Suppressor macrophage (primary cell): ENCODE measurements around the gene MNAT1.
"Not testable (repeated sequence)": the region's sequence is repeated elsewhere in the genome, so short reads cannot be mapped to it uniquely, and the experiment has no call there.

Source experiments
- DNase-seq, 4 experiments: peaks; one replicate each; pipeline ENCODE4 v3.0.0-alpha.2; 2020 to 2022

The MNAT1 gene

DNA sequence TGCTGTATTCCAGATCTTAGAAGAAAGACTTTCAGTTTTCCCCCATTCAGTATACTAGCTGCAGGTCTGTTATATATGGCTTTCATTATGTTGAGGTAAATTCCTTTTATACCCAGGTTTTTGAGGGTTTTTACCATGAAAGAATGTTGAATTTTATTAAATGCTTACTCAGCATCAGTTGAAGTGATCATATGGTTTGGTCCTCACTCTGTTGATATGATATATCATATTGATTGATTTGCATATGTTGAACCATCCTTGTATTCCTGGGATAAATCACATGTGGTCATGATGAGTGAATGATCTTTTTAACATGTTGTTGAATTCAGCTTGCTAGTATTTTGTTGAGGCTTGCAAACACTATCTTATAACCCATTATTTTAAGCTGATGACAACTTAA lies 149.6 kb downstream of the MNAT1 start:
- no peak for DNase-seq

DNA sequence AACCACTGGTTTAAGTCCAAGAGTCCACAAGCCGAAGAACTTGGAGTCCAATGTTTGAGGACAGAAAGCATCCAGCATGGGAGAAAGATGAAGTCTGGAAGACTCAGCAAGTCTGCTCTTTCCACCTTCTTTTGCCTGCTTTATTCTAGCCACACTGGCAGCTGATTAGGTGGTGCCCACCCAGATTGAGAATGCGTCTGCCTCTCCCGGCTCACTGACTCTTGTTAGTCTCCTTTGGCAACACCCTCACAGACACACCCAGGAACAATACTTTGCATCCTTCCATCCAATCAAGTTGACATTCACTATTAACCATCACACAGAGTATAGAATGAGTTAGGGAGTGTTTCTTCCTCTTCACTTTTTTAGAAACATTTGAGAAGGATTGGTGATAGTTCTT lies 156.1 kb downstream of the MNAT1 start:
- DNase-seq, result not testable (repeated sequence)

DNA sequence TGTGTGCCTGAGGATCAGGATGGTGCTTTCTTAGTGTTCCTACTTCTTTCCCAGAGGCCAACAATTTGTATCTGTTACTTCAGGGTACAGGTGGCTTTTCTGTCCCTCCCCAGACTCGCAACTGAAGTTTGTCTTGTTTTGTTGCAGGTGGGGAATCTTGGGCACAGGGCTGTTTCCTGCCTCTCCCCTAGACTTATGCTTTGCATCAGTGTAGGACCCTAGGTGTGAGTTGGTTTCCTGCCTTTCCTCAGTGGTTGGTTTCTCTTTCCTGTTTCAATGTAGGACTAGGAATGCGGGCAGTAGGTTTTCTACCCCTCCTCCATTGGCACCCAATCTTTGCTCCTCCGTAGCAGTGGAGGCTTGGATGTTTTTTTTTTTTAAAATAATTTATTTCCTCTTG lies 159.3 kb downstream of the MNAT1 start:
- DNase-seq, result no peak

DNA sequence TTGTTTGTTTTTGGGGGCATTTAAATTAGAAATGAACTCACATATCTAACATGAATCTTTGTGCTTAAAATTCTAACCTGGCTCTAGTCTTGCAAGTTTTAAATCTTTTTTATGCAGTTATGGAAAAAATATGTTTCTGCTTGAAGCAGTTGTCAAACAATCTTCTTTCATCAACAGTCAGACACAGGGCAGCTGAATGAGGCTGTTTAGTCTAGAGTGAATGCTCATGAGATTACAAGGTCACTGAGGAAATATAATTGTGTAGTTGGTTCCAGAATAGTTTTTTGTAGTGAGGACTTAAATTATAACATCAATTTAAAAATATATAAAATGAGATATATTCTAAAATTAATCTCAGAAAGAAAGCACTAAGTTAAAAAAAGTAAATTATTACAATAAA lies 169.8 kb downstream of the MNAT1 start:
- no peak for DNase-seq

DNA sequence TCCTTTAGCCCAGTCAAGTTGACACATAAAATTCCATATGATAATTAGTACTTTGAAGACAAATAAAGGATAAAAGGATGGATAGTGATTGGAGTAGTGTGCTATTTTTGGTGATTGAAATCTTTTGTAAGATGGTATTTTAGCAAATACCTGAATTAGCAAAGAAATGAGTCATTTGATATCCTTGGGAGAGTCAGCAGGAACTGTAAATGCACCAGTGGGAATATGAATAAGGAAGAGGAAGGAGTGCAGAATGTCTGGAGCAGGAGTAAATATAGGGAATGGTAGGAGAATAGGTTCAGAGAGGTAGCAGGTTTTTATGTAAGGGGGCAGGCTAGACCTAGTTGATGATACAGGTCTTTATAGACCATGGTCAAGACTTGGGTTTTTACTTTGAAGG lies 171.4 kb downstream of the MNAT1 start:
- DNase-seq, result no peak

DNA sequence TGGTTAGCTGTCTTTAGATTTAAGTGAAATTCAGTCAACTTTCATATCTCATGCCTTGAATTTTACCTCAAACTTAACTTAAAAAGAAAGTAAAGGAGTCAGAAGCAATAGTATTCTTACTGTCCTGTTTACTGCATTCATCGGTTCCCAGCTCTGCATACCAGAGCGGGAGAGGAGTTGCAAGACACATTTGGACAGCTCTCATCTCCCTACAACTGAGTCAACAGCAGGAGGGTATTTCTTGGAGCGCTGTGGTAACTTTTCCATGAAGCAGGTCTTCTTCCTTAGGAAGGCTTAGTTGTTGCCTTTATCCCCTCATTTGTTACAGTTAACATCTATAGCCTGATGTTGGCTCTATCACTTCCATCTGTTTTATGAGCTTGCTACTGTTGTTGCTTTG lies 181.2 kb downstream of the MNAT1 start:
- no peak for DNase-seq

DNA sequence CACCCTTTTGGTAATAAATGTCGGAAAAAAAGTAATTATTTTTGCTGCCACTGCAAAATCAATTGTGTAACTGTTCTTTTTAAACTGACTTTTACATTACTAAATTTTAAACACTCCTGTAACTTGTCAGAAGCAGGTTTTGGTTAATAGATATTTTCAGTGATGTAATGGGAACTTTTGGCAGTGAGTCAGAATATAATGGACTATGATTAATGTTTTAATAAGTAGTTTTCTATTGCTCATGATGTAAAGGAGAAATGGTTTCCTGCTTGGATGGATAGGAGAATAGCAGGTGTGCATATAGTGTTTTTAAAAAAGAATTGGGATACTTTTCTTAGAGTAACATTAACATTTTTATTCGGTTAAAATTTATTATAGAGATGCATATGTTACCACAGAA lies 187.5 kb downstream of the MNAT1 start:
- no peak for DNase-seq

DNA sequence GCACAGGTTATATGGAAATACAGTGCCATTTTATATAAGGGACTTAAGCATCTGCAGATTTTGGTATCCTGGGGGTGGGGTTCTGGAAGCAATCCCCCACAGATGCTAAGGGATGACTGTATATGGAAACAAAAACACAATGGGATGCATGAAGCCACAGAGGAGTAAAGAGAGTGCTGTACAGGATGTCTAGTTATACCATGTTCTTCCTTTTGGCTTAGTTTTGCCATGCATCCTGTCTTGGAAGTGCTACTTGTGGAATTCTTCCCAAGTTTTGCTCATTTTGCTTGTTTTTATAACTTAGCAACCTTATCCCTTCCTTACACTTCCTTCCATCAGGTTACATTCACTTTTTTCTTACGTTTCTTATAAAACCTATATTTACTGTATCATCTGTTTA lies 190.7 kb downstream of the MNAT1 start:
- no peak for DNase-seq

DNA sequence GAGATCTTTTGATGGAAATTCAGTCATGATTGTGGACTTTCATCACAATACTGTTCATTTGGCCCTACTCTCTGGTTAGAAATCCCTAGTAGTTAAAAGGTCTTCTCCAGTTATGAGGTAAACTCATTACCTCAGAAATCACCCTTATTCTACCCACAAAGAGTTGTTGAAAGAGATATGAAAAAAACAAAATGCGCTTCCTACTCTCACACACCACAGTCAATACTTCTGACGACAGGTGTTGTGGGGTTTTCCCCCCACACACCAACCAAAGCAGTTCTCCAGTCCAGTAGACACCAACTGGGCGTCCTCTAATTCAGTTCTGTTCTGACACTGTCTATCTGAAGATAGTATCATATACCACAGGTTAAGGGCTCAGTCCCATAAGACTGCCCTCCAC lies 191.4 kb downstream of the MNAT1 start:
- no peak for DNase-seq

DNA sequence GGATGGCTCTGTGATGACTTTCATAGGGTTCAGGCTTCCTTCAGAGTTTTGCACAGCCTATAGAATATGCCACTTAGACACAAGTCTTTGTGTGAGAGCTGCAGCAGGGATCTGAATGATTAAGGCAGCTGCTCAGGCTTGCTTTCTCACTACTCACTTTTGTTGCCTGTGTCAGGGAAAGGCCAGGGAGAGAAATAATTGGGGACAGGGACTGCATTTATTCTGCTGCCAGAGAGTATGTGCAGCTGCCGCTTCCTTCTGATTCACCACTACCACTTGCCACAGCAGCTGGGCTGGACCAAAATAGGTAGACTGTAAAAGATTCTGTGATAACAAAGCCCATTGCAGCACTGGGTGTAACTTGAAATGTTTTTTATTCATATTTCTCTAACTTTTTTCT lies 196.7 kb downstream of the MNAT1 start:
- no peak for DNase-seq

DNA sequence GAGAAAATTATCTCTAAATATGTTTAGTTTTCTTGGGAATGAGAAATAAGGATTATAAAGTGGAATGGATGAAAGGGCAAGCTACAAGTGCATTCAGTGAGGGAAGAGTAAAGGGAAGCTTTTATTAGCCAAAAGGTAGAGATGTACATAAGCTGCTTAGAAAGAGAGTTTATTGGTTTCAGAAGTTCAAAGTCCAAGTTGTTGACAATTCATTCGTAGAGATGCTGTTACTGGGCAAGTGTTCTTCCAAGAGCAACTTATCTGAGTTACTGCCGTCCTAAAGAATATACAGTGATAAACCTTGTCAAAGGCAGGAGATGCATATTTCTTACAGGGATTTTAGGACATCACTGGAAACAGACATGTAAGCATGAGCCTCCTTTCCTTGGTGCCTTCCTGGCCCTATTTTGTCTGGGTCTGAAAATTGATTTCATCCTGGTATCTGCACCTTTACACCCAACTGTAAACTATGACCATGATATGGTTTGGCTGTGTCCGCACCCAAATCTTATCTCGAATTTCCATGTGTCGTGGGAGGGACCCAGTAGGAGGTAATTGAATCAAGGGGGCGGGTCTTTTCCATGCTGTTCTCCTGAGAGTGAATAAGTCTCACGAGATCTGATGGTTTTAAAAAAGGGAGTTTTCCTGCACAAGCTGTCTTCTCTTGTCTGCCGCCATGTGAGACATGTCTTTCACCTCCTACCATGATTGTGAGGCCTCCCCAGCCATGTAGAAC lies 199.5 kb downstream of the MNAT1 start:
- DNase-seq, result no peak

DNA sequence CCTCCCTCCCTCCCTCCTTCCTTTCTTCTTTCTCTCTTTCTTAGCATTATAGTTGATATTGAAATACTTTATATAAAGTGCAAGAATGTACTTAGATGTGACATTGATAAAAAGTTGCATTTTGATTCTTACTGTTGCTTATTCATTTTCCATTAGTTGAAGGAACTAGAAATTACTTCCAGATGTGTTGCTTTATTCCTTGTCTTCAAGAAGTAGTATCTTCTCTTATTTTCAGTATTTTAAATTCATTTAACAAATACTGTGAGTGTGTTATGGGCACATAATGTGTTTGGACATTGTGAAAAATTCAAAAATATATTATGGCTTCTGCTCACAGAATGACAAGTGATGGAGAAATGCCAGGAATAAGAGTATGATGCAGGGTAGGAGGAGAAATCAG lies 200.8 kb downstream of the MNAT1 start:
- no peak for DNase-seq

DNA sequence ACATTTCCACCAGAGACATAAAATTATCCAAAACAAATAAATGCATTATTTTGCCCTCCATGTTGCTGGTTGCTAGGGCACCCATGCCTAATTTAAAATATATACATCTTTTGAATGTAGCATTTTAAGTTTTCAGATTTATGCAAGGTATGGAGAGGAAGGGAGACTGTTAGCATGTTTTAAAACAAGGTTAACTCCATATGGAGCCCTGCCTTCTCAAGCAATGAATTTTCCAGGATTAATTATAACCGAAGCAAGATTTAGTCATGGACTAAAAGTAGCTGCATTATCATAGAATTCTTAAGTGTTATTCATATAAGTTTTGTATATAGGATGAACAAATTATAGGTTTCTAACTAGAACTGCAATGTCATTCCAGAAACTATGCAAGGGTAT lies 209.1 kb downstream of the MNAT1 start:
- no peak for DNase-seq

DNA sequence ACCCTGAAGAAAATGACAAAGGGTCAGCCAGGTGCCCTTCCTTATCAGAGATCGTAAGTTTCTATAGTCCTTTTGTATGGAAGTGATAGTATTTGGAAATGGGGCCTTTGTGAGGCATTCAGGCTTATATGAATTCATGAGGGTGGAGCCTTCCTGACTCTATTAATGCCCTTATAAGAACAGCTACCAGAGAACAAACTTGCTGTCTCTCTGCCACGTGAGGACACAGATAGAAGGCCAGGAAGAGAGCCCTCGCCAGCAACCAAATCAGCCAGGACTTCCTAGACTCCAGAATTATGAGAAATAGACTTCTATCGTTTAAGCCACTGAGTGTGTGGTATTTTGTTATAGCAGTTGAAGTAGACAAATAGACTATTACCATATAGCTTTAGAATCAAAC lies 209.6 kb downstream of the MNAT1 start:
- DNase-seq, result no peak

DNA sequence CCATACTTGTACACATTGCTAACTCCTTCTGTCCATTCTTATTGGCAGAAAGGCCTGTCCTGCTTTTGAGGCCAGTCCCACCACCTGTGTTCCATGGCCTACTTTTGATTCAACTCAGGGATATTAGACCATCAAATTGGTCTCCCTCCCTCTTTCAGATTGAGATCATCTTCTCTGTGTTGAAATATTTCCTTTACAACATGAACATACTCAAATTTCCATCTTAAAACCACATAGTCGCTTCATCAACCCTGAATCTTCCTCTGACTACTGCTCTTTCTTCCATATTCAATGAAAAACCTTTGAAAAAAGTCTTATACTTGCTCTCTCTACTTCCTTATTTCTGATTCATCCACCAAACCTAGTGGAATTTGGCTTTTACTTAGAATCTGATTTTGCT lies 211.4 kb downstream of the MNAT1 start:
- peak in 2 of 4 experiments; percentile 31 for DNase-seq

DNA sequence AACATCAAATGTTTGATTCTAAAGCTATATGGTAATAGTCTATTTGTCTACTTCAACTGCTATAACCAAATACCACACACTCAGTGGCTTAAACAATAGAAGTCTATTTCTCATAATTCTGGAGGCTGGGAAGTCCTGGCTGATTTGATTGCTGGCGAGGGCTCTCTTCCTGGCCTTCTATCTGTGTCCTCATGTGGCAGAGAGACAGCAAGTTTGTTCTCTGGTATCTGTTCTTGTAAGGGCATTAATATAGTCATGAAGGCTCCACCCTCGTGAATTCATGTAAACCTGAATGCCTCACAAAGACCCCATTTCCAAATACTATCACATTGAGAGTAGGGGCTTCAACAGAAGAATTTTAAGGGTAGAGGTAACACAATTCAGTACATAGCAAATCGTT lies 212.2 kb downstream of the MNAT1 start:
- DNase-seq, result no peak

DNA sequence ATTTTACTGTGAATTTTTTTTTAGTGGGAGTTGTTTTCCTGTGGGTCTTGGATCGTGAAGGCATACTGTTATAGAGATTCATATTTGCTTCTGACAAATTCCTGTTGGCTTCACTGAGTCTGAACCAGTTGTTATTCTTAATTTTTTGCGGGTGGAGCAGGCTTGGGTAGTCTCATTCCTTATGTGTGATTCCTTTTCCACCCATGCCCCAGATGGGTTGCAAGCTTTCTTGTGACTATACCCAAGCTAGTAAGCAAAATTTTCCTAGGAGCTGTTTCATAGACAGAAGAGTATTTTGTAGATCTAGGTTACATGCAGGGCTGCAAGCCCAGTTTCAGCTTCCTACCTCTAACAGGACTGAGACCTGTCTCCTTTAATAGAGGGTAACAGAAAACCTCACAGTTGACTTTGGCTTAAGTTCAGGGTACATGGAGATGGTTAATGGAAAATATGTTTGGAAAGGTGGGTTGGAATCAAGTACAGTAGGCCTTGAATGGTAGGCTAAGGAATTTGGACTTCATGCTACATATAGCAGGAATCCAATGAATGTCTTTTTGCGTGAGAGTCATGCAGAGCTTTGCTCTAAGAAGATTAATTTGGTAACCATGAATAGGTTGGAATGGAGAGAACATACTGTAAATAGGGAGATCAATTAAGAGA lies 217.3 kb downstream of the MNAT1 start:
- DNase-seq, result no peak

DNA sequence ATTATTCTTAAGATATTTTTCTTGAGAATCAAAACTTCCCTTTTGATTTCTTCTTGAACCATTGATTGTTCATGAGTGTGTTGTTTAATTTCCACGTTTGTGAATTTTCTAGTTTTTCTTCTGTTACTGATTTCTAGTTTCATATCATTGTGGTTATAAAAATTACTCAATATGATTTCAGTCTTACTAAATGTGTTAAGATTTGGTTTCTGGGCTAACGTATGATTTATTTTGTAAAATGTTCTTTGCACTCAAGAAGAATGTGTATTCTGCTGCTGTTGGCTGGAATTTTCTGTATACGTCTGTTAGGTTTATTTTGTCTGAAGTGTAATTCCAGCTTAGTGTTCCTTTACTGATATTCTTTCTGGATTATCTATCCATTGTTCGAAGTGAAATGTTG lies 221.6 kb downstream of the MNAT1 start:
- no peak for DNase-seq

DNA sequence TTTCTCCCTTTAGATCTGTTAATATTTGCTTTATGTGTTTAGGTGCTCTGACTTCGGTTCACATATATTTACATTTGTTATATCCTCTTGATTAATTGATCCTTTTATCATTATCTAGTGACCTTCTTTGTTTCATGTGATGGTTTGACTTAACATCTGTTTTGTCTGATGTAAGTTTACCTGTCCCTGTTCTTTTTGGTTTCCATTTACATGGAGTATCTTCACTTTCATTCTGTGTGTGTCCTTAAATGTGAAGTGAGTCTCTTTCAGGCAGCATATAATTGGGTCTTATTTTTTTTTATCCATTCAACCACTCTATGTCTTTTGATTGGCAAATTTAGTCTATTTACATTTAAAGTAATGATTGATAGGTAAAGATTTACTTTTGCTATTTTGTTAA lies 222.1 kb downstream of the MNAT1 start:
- DNase-seq, result no peak

DNA sequence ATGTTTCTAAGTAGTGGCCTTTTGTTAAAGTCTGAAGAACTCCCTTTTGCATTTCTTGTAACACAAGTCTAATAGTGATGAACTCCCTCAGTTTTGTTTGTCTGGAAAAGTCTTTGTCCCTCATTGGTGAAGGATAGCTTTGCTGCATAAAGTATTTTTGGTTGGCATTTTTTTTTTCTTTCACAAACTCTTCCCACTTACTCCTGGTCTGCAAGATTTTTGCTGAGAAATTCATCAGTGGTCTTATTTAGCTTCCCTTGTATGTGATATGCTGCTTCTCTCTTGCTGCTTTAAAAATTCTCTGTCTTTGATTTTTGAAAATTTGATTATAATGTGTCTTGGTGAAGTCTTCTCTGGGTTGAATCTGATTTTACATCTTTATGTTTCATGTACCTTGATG lies 223.6 kb downstream of the MNAT1 start:
- no peak for DNase-seq

DNA sequence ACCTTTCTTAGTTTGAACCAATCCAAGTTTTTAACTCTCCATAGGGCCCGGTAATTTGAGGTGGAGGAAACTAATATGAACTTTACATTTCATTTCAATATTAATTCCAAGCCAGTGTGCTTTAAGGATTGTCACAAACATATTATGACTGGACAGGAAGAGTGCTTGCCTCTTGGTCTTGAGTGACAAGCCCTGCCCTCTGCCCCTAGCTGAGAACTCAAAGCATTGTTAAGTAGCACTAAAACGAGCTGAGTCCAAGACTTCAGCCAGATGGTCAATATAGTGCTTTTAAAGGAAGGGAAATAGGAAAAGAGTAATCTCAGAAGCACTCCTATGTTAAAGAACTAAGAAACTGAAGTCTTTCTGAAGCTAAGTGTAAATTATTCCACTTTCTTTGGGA lies 229.2 kb downstream of the MNAT1 start:
- DNase-seq, result no peak

DNA sequence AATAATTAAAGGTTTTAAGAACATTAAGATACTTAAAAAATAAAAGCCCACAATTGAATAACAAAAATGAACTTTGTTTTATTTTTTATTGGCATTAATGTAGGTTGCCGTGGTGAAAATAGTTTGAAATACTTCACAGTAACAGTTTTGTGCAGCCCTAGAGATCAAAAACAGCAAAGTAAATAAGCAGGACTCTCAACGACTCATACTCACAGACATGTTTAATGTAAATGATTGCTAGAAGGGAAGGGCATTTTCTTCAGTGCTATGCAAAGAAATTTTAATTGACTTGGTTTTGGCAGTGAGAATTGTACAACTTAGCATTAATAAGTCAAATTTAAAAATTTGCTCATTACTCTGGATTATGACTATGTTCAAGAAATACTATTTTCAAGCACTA lies 230.3 kb downstream of the MNAT1 start:
- no peak for DNase-seq

DNA sequence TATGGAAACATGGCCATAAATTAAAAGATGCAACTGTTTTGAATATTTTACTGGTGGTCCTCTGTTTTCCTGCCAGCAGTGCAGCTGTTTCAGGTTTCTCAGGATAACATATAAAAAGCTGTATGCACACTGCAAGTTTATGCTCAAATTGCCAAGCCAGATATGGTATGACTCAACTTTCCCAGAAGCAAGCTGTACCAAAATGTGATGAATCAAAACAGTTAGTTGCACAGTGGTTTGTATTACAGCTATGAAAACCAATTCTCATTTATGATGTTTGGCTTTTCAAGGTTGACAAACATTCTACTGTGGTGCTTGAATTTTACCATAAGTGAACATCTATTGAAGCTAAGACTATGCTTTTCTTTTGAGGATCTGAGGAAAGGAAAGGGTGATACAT lies 230.8 kb downstream of the MNAT1 start:
- DNase-seq, result no peak

DNA sequence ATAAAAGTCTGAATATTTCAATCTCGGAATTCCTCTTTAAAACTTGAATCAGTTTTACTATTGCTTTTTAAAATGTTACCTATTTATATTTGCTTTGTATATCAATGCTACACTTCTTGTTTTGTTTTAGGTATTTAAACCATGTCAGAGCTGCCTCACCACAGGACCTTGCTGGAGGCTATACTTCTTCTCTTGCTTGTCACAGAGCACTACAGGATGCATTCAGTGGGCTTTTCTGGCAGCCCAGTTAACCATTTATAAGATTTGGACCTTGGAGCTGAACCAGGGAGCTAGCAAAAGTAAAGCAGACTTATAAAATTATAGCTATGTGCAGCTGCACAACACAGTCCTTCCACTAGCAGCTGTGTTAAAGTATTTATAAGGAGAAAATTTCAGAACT lies 233.5 kb downstream of the MNAT1 start:
- DNase-seq, result no peak

DNA sequence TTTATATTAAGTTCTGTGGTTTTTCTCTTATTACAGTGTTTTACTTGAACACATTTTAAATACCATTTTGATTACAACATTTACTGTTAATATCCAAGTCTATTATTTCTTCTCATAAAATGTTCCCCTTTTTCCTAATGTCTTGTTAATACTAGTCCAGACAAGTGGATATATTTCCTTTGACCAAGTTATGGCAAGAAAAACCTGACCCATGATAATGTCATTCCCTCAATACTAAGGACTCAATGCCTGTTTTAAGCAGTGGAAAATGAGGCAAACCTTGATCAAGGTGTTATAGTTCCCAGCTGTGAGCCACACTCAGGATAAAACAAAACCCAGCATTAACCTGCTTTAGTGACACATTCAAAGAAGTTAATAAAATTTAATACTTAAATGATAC lies 234.1 kb downstream of the MNAT1 start:
- no peak for DNase-seq
